ENCODE data around the gene GNGT1. TPM values are rescaled to one million over a fixed set of nuclear protein-coding genes. Genes with fewer than 3 reads are reported as not detected.

GNGT1 gene
- total RNA-seq, 1 experiment from 2014 or later, result 0.20 TPM

GRCh38 chr7:93883917-93884345 is 22.4 kb upstream of the GNGT1 start:
- H3K27ac Mint-ChIP-seq, result no peak overlapping the region
- peaks cover 6 to 7% of the 10 kb centered on the region in 2 experiments; a peak in 4 of 5 replicates for H3K9me3 Mint-ChIP-seq
- Histone ChIP-seq H3K79me2 (ENCODE audit: insufficient read depth, low read length) (no peaks in the 10 kb centered on the region), H4K5ac (ENCODE audit: insufficient read length, low read depth, low read length) (no peak overlapping the region), H4K91ac (ENCODE audit: insufficient read length, low read depth, low read length) (no peak overlapping the region), H3K79me1 (ENCODE audit: insufficient read depth, low read depth, low read length, poor library complexity, severe bottlenecking) (no peaks in the 10 kb centered on the region), H3K23me2 (ENCODE audit: insufficient read length, low read depth, low read length, poor library complexity, severe bottlenecking) (no peaks in the 10 kb centered on the region), H3T11ph (ENCODE audit: low read length) (no peak overlapping the region), H3K56ac (ENCODE audit: insufficient read length, low read depth, low read length) (no peak overlapping the region), H3K27ac (ENCODE audit: insufficient read length, low read depth, low read length) (no peak overlapping the region), H3K4ac (ENCODE audit: low read depth, low read length) (no peak overlapping the region), H2BK20ac (ENCODE audit: low read depth, low read length, poor library complexity, severe bottlenecking) (no peak overlapping the region), H3K4me1 (ENCODE audit: insufficient read depth, low read length) (no peaks in the 10 kb centered on the region), H4K8ac (replicated peaks; ENCODE audit: insufficient read length, low read depth, low read length) (no peak overlapping the region), H3K9me3 (ENCODE audit: control insufficient read depth, low read depth, low read length) (no peaks in the 10 kb centered on the region), H3K4me2 (ENCODE audit: insufficient read depth, insufficient read length, low read length) (no peak overlapping the region), H3K18ac (ENCODE audit: insufficient read length, low read depth, low read length) (no peak overlapping the region), H2BK120ac (ENCODE audit: low read depth, low read length, poor library complexity, severe bottlenecking) (no peak overlapping the region), H2BK5ac (ENCODE audit: insufficient read length, low read length) (no peak overlapping the region), H3K23ac (ENCODE audit: insufficient read length, low read depth, low read length) (no peak overlapping the region), H2BK12ac (ENCODE audit: insufficient read length, low read depth, low read length) (no peak overlapping the region), H2AK5ac (ENCODE audit: insufficient read length, low read length) (no peak overlapping the region), H3K14ac (ENCODE audit: insufficient read depth, low read length) (no peak overlapping the region), H2AFZ (ENCODE audit: low read length) (no peak overlapping the region), H4K20me1 (ENCODE audit: control insufficient read depth, insufficient read depth, insufficient read length) (no peaks in the 10 kb centered on the region), H3K9ac (ENCODE audit: extremely low read depth, insufficient read length, low read length) (no peak overlapping the region), H2BK15ac (ENCODE audit: low read depth, low read length) (no peak overlapping the region), H3K27me3 (ENCODE audit: insufficient read depth, low read length) (no peaks in the 10 kb centered on the region)
- no peaks in the 10 kb centered on the region for H3K4me1 Mint-ChIP-seq
- peaks cover 2 to 6% (median 4%) of the 10 kb centered on the region in 3 experiments; a peak in 4 of 7 replicates for H3K36me3 Mint-ChIP-seq (ENCODE audit: insufficient read depth in 1 of 3, low read depth in 3 of 3)
- no peak for TF ChIP-seq CTCF (conservative IDR thresholded peaks at IDR 0.05)
- H3K27me3 Mint-ChIP-seq (ENCODE audit: low read depth), result peaks cover 13% of the 10 kb centered on the region
- DNase-seq, result no peak
- H3K4me3 Mint-ChIP-seq, result no peak overlapping the region

Data from H9 (cell line).